ENCODE data around the gene LGALSL. TPM values are rescaled to one million over a fixed set of nuclear protein-coding genes. Genes with fewer than 3 reads are reported as not detected.

The LGALSL gene
- 10 to 100 TPM; 13.8 to 33.4 (median 22.4) TPM for total RNA-seq

GRCh38 chr2:64453770-64454385 is at the start of gene LGALSL:
LGALSL (plus strand) TSS chr2:64454162; CDS start chr2:64454546, 384 bp downstream.
- Histone ChIP-seq H3K4me1 (peaks cover 0 to 38% (median 6%) of the 10 kb centered on the region in 4 donors), H3K4me3 (peak within 1 kb of the TSS; percentile 76 to 97 (median 95)), H3K27ac (peak within 1 kb of the TSS; percentile 93 to 98 (median 98)), H3K36me3 (peaks cover 0 to 20% (median 6%) of the 10 kb centered on the region in 3 donors), H3K27me3 (no peaks in the 10 kb centered on the region), H3K9me3 (no peaks in the 10 kb centered on the region)
- 0% methylated on average over 9 to 11 of the region's 52 CpGs for WGBS, 2 donors
- DNase-seq (ENCODE audit: low spot score in 2 of 2): peak; percentile 27 to 65
- TF ChIP-seq POLR2A (IDR thresholded peaks at IDR 0.05) (peak; percentile 14 to 63), EP300 (IDR thresholded peaks at IDR 0.05) (peak in 1 of 2 donors; percentile 60)
- TF ChIP-seq, protein P1, sequence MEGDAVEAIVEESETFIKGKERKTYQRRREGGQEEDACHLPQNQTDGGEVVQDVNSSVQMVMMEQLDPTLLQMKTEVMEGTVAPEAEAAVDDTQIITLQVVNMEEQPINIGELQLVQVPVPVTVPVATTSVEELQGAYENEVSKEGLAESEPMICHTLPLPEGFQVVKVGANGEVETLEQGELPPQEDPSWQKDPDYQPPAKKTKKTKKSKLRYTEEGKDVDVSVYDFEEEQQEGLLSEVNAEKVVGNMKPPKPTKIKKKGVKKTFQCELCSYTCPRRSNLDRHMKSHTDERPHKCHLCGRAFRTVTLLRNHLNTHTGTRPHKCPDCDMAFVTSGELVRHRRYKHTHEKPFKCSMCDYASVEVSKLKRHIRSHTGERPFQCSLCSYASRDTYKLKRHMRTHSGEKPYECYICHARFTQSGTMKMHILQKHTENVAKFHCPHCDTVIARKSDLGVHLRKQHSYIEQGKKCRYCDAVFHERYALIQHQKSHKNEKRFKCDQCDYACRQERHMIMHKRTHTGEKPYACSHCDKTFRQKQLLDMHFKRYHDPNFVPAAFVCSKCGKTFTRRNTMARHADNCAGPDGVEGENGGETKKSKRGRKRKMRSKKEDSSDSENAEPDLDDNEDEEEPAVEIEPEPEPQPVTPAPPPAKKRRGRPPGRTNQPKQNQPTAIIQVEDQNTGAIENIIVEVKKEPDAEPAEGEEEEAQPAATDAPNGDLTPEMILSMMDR (IDR thresholded peaks at IDR 0.05): no peak

GRCh38 chr2:64404743-64405142 is 49.2 kb upstream of the LGALSL start:
- peak overlapping the region; percentile 59 to 94 (median 85) for H3K27ac ChIP-seq
- H3K4me3 ChIP-seq: peak overlapping the region in 1 of 4 donors; percentile 6
- WGBS, 2 donors: 11 to 19% methylated on average over 9 of the region's 9 CpGs
- no peaks in the 10 kb centered on the region for H3K36me3 ChIP-seq
- H3K4me1 ChIP-seq: peaks cover 0 to 65% (median 45%) of the 10 kb centered on the region in 4 donors
- no peaks in the 10 kb centered on the region for H3K27me3 ChIP-seq
- H3K9me3 ChIP-seq: no peaks in the 10 kb centered on the region
- TF ChIP-seq, protein P1 (IDR thresholded peaks at IDR 0.05): no peak
- TF ChIP-seq EP300 (IDR thresholded peaks at IDR 0.05) (no peak), POLR2A (IDR thresholded peaks at IDR 0.05) (no peak)
- DNase-seq (ENCODE audit: low spot score in 2 of 2): peak; percentile 17 to 50

DNA sequence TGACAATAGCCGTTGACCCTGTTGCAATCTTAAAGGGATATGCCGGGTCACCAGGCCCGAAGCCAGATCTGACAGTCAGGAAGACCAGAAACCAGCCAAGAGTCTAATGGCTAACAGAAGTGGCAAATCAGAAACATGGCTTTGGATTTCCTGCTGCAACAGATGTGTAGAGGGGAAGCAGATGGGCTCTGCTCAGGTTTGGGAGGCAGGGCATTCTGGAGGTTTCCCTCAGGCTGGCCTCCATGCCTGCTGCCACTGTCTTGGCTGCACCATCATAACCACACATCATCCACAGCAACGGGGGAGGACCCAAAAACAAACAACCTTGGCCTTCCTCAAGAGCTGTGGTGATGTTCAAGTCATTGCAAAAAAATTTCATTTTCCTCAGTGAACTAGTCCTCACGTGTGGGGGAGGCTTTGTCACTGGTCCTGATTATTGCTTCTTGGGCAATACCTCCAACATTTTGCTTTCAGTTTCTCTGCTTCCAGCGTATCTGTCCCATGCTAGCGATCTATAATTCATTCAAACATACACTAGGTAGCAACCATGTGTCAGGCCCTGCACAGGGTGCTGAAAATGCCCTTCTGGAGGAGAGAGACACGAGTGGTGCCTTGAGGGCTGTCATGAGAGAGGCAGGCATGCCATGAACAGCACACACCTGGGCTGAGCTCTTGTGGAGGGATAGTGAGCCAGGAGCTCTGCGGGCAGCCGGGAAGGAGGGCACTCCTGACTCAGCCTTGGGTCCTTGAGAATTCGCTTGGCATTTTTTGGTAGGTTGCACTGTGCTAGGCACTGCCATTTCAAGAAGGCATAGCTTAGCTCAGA is 48.2 kb upstream of the LGALSL start:
- peak overlapping the region in 3 of 4 donors; percentile 80 to 94 (median 90) for H3K27ac ChIP-seq
- no peak overlapping the region for H3K4me3 ChIP-seq
- no peaks in the 10 kb centered on the region for H3K9me3 ChIP-seq
- TF ChIP-seq EP300 (IDR thresholded peaks at IDR 0.05) (no peak), POLR2A (IDR thresholded peaks at IDR 0.05) (no peak)
- TF ChIP-seq, protein P1 (IDR thresholded peaks at IDR 0.05): no peak
- WGBS, 2 donors: 44 to 49% methylated on average over 11 of the region's 11 CpGs
- H3K4me1 ChIP-seq: peaks cover 0 to 56% (median 44%) of the 10 kb centered on the region in 4 donors
- H3K36me3 ChIP-seq: no peaks in the 10 kb centered on the region
- DNase-seq (ENCODE audit: low spot score in 2 of 2): peak in 1 of 2 donors; percentile 45
- no peaks in the 10 kb centered on the region for H3K27me3 ChIP-seq

DNA sequence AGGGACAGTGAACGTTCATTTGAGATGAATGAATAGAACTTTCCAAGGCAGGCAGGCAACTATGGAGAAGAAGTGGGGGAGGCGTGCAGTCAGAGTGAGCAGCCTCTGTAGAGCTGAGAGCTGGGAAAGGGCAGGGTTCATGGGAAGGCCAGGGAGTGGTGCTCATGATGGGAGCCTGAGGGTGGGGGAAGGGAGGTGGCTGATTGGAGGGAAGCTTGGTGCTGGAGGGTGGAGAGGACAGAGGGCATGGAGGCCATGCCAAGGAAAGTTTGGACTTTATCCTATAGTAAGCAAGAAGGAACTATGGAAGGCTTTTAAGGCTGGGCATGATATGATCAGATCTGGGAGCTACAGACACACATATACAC is 47.6 kb upstream of the LGALSL start:
- TF ChIP-seq, protein P1 (IDR thresholded peaks at IDR 0.05): no peak
- TF ChIP-seq EP300 (IDR thresholded peaks at IDR 0.05) (no peak), POLR2A (IDR thresholded peaks at IDR 0.05) (no peak)
- Histone ChIP-seq H3K4me3 (no peak overlapping the region), H3K4me1 (peaks cover 0 to 50% (median 42%) of the 10 kb centered on the region in 4 donors), H3K27ac (peak overlapping the region in 3 of 4 donors; percentile 80 to 94 (median 90)), H3K9me3 (no peaks in the 10 kb centered on the region), H3K27me3 (no peaks in the 10 kb centered on the region), H3K36me3 (no peaks in the 10 kb centered on the region)
- 29 to 36% methylated on average over 2 of the region's 2 CpGs for WGBS, 2 donors
- DNase-seq (ENCODE audit: low spot score in 2 of 2): no peak

- H3K4me3 ChIP-seq: no peak overlapping the region
- no peaks in the 10 kb centered on the region for H3K27me3 ChIP-seq
- TF ChIP-seq POLR2A (IDR thresholded peaks at IDR 0.05) (no peak), EP300 (IDR thresholded peaks at IDR 0.05) (no peak)
- TF ChIP-seq, protein P1 (IDR thresholded peaks at IDR 0.05): no peak
- no peaks in the 10 kb centered on the region for H3K36me3 ChIP-seq
- no peak overlapping the region for H3K27ac ChIP-seq
- 97 to 100% methylated on average over 3 of the region's 3 CpGs for WGBS, 2 donors
- DNase-seq (ENCODE audit: low spot score in 2 of 2): no peak
- H3K4me1 ChIP-seq: peaks cover 0 to 40% (median 38%) of the 10 kb centered on the region in 4 donors
- H3K9me3 ChIP-seq: no peaks in the 10 kb centered on the region
Observed at GRCh38 chr2:64408031-64408430, 45.9 kb upstream of the LGALSL start.
